Right atrium auricular region (tissue), 2 donors: ENCODE measurements around the gene DNAJC15. TPM values are rescaled to one million over a fixed set of nuclear protein-coding genes. Genes with fewer than 3 reads are reported as not detected.

Experiments
- DNase-seq: peaks from one replicate; pipeline ENCODE4 v3.0.0-alpha.2; 2019; ENCODE audit warnings: low spot score
- H3K27ac ChIP-seq, 2 donors: fragments of 200-600 bp; sonication (generic); 1 replicate in 1 of 2; 2 replicates in 1 of 2; pipeline ENCODE4 v1.5.1; 2016 to 2019
- H3K27me3 ChIP-seq, 2 donors: fragments of 200-600 bp; sonication (generic); one replicate each; pipeline versions ENCODE4 v1.5.1 to v1.6.0; 2017 to 2019
- H3K36me3 ChIP-seq: fragments of 200-600 bp; sonication (generic); one replicate; pipeline ENCODE4 v1.5.1; 2016
- H3K4me1 ChIP-seq, 2 donors: fragments of 200-600 bp; sonication (generic); one replicate each; pipeline versions ENCODE4 v1.5.1 to v1.6.0; 2017 to 2019
- H3K4me3 ChIP-seq, 2 donors: fragments of 200-600 bp; sonication (generic); 1 replicate in 1 of 2; 2 replicates in 1 of 2; pipeline ENCODE4 v1.5.1; 2017 to 2019; ENCODE audit warnings: mild to moderate bottlenecking in 1 of 2, moderate library complexity in 1 of 2
- H3K9me3 ChIP-seq, 2 donors: fragments of 200-600 bp; sonication (generic); one replicate each; pipeline ENCODE4 v1.5.1; 2019
- total RNA-seq, 2 donors: library from RNA; depleted of rRNA; stranded (reverse); fragments of >200 nt; gene quantifications; one replicate each; pipeline ENCODE4 v1.1.0, GENCODE V29; 2016
- TF ChIP-seq, protein P1 (sequence below), 2 donors: fragments of 200-600 bp; sonication (generic); IDR thresholded peaks; one replicate each; pipeline ENCODE4 v1.5.1; 2019; ENCODE audit warnings: antibody characterized with exemption in 2 of 2

DNAJC15 gene
- total RNA-seq, 2 donors from 2014 or later = 10.8 to 14.0 TPM

DNA sequence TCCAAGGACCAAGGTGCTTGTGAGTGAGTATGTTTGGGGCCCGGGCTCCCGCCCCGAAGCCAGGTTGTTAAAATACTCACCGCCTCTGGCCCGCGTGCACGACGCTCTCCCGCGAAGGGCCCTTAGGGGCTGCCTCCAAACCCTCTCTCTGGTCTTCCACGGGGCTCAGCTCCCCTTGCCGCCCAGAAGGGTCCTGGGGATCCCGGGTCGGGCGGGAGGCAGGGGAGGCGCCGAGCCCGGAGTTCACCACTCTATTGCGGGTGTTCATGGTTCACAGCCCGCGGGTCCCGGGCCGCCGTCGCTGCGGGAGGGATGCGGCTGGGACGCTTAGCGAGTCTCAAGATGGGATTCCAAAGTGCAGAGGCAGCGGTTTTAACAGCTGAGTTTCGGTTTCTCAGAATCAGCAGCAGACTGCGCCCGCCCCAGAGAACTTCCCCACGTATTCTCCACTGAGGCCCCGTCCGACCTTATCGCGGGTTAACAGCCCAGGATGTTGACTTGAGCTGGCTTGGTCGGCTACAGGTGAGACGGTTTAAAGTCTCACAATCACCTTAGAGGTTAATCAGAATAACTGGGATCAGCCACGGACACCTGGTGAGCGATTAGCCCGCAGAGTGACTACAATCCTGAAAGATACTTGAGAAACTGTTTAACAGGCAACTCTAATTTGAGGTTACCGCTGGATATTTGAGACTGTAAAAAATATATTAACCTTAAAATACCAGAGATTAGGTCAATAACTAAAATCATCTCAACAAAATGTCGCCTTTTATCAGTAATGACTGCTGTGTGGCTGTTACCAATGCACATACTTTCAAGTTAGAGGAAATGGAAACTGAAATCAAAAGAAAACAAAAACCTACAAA, 31.3 kb upstream of the DNAJC15 start, which contains the start of gene EPSTI1:
TSS of gene EPSTI1 (minus strand) at position 344 of the 866 bp plus-strand sequence. CDS start at position 268, 76 bp downstream.
- no peaks in the 10 kb centered on the region for H3K36me3 ChIP-seq
- H3K4me1 ChIP-seq = peaks cover 0 to 20% of the 10 kb centered on the region in 2 donors
- peak within 1 kb of the TSS; percentile 51 to 76 for H3K4me3 ChIP-seq
- no peaks in the 10 kb centered on the region for H3K27me3 ChIP-seq
- TF ChIP-seq, protein P1, sequence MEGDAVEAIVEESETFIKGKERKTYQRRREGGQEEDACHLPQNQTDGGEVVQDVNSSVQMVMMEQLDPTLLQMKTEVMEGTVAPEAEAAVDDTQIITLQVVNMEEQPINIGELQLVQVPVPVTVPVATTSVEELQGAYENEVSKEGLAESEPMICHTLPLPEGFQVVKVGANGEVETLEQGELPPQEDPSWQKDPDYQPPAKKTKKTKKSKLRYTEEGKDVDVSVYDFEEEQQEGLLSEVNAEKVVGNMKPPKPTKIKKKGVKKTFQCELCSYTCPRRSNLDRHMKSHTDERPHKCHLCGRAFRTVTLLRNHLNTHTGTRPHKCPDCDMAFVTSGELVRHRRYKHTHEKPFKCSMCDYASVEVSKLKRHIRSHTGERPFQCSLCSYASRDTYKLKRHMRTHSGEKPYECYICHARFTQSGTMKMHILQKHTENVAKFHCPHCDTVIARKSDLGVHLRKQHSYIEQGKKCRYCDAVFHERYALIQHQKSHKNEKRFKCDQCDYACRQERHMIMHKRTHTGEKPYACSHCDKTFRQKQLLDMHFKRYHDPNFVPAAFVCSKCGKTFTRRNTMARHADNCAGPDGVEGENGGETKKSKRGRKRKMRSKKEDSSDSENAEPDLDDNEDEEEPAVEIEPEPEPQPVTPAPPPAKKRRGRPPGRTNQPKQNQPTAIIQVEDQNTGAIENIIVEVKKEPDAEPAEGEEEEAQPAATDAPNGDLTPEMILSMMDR (IDR thresholded peaks at IDR 0.05) = no peak
- H3K27ac ChIP-seq = peak within 1 kb of the TSS; percentile 67 to 86
- DNase-seq = peak; percentile 79
- H3K9me3 ChIP-seq = no peaks in the 10 kb centered on the region

DNA sequence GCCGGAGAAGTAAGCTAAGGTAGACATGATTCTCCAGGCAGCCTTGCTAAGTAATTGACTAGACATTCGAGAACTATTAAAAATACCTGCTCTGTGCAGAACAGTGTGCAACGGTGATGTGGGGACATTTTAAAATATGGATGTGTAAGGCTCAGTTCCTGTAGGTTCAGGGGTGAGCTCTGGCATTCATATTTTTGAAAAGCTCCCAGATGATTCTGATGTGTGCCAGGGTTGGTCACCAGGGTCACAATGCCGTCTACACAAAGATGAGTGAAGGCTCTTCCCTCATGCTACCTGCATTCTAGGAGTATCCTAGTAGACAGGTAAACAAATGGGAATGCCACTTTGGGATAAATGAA, 30.6 kb upstream of the DNAJC15 start:
- DNase-seq = no peak
- H3K27ac ChIP-seq = peak overlapping the region; percentile 67 to 86
- H3K9me3 ChIP-seq = no peaks in the 10 kb centered on the region
- no peaks in the 10 kb centered on the region for H3K36me3 ChIP-seq
- H3K27me3 ChIP-seq = no peaks in the 10 kb centered on the region
- peak overlapping the region in 1 of 2 donors; percentile 76 for H3K4me3 ChIP-seq
- TF ChIP-seq, protein P1 (IDR thresholded peaks at IDR 0.05) = no peak
- peaks cover 0 to 20% of the 10 kb centered on the region in 2 donors for H3K4me1 ChIP-seq

DNA sequence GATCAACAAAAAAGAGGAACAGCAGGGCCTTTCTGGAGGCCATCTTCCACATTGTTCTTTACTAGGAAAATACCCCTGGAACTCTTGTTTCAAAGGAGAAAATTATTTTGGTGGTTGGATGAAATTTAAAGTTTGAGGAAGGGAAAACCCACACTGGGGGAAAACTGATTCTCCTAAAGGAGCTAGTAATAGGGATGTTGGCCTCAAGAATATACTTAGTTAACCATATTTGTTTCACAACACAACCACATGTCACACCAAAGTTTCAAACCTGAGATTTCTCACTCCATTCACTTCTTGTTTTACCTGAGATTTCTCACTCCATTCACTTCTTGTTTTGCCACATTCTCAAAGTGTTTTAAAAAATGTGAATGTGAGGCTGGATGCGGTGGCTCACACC, 28.5 kb upstream of the DNAJC15 start:
- no peaks in the 10 kb centered on the region for H3K27me3 ChIP-seq
- H3K36me3 ChIP-seq = no peaks in the 10 kb centered on the region
- H3K27ac ChIP-seq = no peak overlapping the region
- TF ChIP-seq, protein P1 (IDR thresholded peaks at IDR 0.05) = no peak
- no peak overlapping the region for H3K4me3 ChIP-seq
- DNase-seq = no peak
- H3K4me1 ChIP-seq = peaks cover 0 to 20% of the 10 kb centered on the region in 2 donors
- H3K9me3 ChIP-seq = no peaks in the 10 kb centered on the region

DNA sequence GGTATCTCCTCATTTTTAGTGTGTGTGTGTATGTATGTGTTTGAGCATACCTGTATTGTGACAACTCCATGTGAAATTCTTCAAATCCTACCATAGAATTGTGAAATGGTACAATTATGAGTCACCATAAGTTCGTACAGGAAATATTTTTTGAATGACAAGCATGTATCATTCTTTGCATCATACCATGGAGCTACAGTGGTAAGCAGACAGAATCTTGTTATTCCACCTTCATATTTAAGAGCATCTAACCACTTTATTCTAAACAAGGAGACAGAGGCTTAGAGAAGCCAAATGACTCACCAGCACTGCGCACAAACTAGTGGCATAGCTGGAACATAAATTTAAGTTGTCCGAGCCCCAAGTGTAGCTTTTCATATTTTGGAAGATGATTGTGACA, 26.8 kb upstream of the DNAJC15 start:
- DNase-seq = no peak
- Histone ChIP-seq H3K27ac (no peak overlapping the region), H3K4me1 (peaks cover 0 to 3% of the 10 kb centered on the region in 2 donors), H3K4me3 (no peak overlapping the region), H3K27me3 (no peaks in the 10 kb centered on the region), H3K9me3 (no peaks in the 10 kb centered on the region), H3K36me3 (no peaks in the 10 kb centered on the region)
- TF ChIP-seq, protein P1 (IDR thresholded peaks at IDR 0.05) = no peak

DNA sequence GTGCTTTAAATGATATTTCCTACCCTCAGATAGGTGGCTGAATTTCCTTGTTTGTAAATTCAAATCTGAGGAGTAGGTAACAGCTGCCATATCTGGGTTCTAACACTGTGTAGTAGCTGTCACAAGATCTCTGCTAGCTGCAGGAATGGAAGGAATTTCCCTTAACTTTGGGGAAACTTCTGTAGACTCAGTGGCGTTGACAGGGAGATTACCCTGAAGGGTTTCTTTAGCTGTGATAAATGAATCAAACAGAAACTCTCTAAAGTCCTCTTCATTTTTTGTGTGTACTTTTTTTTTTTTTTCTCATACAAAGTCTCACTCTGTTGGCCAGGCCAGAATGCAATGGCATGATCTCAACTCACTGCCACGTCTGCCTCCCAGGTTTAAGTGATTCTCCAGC, 26.0 kb upstream of the DNAJC15 start:
- Histone ChIP-seq H3K4me3 (no peak overlapping the region), H3K36me3 (no peaks in the 10 kb centered on the region), H3K4me1 (no peaks in the 10 kb centered on the region), H3K27me3 (no peaks in the 10 kb centered on the region), H3K27ac (no peak overlapping the region), H3K9me3 (no peaks in the 10 kb centered on the region)
- no peak for DNase-seq
- TF ChIP-seq, protein P1 (IDR thresholded peaks at IDR 0.05) = no peak
